ENCODE results near the gene S100A4.
"Not testable (repeated sequence)": the region's sequence is repeated elsewhere in the genome, so short reads cannot be mapped to it uniquely, and the experiment has no call there.

The S100A4 gene

DNA sequence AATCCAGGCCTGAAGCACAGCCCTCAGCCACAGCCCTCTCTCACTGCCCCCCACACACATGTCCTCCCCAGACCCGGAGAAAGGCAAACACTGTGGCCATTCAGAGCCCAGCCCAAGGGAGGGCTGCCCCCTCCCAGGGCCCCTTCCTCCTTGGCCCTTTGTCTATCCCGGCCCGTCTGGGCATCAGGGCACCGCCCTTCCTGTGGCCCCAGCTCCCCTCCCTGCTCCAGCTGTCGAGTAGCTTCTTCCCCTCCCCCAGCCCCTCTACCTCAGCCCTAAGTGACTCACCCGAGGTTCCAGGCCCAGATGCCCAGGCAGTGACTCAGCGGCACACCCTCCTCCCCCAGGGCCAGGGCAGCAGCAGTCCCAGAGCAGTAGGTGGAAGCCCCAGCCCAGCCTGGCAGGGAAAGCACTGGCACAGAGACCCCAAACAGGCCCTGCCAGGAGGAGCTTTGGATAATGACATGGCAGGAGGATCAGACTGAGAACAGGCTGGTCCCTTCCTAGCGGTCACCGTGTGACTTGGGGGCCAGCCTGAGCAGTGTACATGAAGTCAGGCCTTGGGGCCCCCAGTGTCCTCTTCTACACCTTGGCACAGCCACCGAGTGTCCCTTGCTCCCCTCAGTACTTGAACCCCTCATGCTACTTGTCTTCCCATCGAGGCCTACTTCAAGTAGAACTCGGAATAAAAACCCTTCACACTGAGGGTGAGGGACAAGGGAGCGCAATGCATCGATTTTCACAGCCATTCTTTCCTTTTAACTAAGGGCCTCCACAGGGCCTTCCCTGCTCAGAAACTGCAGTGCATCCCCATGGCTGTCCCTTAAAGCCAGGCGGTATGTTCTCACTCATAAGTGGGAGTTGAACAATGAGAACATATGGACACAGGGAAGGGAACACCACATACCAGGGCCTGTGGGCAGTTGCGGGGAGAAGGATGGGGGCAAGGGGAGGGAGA is 21.1 kb upstream of the S100A4 start:
- peak; percentile 94 for DNase-seq

GRCh38 chr1:153565529-153566374 is 20.1 kb upstream of the S100A4 start, which contains the start of gene S100A2:
Gene S100A2, minus strand, starts transcription at chr1:153565844. Its CDS starts 1,967 bp downstream, at chr1:153563877.
- DNase-seq = no peak

DNA sequence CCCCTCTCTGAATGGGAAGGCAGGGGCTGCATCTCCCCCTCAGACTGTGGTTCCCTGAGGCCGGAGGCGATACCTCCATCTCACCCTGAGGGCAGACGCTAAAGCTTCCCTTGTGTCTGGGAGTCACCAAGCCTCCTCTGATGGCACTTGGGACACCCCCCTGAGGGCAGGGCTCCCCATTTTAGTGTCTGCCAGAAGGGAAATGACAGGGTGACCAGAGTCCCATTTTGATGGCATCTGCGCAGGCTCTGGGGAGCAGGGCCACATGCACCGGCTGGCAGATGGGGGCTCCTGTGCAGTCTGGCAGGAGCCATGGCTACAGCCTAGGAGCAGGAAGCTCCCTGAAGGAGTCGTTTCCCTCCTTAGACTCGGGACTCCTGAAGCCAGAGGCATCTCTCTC is 18.4 kb upstream of the S100A4 start:
- no peak for DNase-seq

- DNase-seq = no peak
These were observed 17.9 kb upstream of the S100A4 start for GRCh38 chr1:153563483-153563901.

- not testable (repeated sequence) for DNase-seq
These were observed 16.4 kb upstream of the S100A4 start for GRCh38 chr1:153562021-153562420.

DNA sequence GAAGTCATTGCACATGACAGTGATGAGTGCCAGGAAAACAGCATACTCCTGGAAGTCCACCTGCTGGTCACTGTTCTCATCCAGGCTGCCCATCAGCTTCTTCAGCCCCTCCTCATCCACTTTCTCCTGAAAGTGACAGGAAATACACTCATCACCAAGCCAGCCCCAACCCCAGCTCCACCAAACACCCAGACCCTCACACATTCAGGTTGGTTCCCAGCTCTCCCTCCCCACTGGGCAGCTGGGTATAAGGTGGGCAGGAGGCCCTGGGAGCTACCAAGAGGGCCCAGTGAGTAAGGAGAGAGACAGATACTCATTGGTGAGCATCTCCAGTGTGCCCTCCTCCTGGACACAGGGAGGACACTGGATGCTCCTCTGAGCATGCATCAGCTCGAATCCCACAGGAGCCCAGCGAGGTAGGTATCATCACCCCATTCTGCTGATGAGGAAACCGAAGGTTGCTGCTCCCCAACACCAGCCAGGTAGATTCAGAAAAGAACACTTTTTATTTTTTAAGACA is 15.9 kb upstream of the S100A4 start:
- no peak for DNase-seq

GRCh38 chr1:153560771-153561465 is 15.3 kb upstream of the S100A4 start:
- no peak for DNase-seq

DNA sequence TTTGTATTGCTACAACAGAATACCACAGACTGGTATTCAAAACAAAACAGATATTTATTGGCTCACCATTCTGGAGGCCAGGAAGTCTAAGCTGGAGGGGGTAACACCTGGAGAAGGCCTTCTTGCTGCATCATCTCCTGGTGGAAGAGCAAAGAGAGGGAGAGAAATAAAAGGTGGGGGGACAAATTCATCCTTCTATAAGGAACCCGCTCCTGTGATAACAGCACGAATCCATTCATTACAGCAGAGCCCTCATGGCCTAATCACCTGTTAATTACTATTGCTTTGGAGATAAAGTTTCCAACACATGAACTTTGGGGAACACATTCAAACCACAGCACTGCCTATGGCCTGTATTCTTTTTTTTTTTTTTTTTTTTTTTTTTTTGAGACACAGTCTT is 14.6 kb upstream of the S100A4 start:
- DNase-seq = no peak

GRCh38 chr1:153557877-153558276 is 12.3 kb upstream of the S100A4 start:
- no peak for DNase-seq

DNA sequence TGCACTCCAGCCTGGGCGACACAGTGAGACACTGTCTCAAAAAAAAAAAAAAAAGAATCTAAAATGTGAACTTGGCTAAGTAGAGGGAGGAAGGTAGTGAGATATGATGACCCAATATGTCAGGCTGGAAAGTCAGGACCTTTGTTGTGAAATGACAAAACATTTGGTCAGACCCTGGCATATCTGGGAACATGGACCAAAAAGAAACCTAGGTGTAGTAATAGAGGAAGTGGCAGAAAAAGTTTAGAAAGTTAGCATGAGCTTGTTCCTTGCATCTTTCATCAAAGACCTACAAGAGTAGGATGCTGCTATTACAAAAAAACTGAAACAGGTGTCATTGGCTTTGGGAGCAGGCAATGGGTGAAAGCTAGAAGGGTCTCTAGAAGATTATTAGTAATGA is 10.7 kb upstream of the S100A4 start:
- DNase-seq = no peak

GRCh38 chr1:153553830-153554541 is 8.4 kb upstream of the S100A4 start:
- DNase-seq = peak; percentile 64

DNA sequence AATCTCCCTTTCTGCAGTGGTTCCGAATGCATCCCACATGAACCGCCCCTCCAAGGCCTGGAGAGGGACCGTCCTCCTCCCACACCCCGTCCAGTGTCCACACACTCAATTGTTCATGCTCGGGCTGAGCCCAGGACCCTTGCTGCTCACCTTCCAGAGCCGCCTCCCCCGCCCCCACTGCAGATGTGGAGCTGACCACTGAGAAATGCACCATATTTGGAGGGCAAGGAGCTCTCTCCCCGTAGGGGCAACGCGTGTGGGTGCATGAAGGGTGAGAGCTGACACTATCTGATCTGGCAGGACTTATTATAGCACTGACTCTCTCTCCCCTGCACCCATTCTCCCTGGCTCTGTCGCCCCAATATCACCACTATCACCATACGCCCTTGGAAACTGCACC is 7.5 kb upstream of the S100A4 start:
- DNase-seq = no peak

- no peak for DNase-seq
These were observed 6.7 kb upstream of the S100A4 start for GRCh38 chr1:153552335-153552734.

GRCh38 chr1:153550827-153551500 is 5.4 kb upstream of the S100A4 start:
- no peak for DNase-seq

DNA sequence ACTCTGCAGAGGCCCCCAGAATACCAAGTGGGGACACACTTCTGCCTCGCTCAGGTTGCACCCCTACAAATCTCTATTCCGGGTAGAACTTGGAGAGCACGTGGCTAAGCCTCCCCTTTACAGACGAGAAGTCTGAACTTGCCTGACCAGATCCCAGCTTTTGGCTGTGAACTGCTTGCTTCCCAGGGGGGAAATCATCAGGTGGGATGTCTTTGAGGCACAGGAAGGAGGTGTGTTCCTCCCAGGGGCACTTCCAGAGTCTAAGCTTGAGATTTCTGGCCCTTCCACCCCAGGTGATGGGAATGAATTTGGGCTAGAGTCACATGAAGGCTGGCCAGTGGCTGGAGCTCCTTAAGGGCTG is 4.8 kb upstream of the S100A4 start:
- no peak for DNase-seq

GRCh38 chr1:153549741-153550397 is 4.3 kb upstream of the S100A4 start:
- no peak for DNase-seq

DNA sequence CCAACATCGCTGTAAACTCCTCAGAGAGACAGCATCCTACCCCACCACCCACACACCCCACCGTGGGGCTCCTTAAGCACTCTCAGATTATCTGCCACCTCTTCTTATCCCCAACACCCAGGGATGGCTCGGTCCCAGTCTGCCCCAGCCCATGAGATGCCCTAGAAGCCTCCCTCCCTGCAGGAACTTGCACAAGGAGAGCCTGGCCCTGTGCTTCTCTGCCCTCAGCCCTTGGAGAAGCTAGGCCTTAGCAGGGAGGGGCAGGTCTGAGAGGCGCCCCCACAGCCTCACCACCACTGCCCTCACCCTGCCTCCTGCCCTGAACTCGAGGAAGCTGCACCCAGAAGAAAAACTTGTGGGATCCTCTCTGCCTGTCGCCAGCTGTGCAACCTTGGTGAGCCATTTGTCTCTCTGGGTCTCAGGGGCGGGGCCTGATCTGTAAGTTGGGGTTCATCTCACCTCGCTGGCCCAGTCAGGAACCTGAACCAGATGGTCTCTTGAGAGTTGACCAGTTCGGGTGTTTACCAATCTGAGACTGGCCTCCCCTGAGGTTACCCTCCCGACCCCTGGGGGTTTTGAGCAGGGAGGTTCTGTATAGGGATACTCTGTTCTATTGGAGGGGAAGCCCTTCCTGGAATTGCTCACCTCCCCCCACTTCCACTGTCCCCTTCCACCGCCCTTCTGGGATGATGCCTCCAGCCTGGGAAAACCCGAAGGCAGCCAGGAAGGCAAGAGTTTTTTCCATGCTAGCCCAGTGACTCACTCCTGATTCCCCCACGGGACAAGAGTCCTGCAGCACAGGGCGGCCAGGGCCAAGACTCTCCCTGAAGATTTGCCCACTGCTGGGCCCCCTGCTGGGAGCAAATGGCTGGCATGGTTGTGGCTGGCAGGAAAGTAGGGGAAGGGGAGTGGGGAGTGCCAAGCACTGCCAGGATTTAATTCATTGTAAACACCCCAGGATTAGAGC is 3.4 kb upstream of the S100A4 start, which contains the start of gene S100A3:
Gene S100A3 (minus strand): TSS at position 537 of the 967 bp plus-strand sequence. CDS start 773 bp downstream, outside the sequence.
- DNase-seq = no peak

- no peak for DNase-seq
These were observed 2.2 kb upstream of the S100A4 start for GRCh38 chr1:153547560-153548551.
